Fibroblast of pulmonary artery (primary cell): ENCODE measurements around the gene EPSTI1.

Source experiments
- DNase-seq: peaks from one replicate; pipeline ENCODE4 v3.0.0-alpha.2; 2010; ENCODE audit warnings: low read depth
- H3K4me3 ChIP-seq: replicated peaks from 2 replicates; pipeline ENCODE4 v1.5.1; 2011; ENCODE audit warnings: low read depth, mild to moderate bottlenecking, control low read depth, low read length, moderate library complexity
- CTCF ChIP-seq: IDR thresholded peaks from 2 replicates; pipeline ENCODE4 v1.5.1; 2011; ENCODE audit warnings: mild to moderate bottlenecking, control low read depth, low read length, inconsistent platforms; ENCODE audit errors: missing control alignments

EPSTI1 gene

DNA sequence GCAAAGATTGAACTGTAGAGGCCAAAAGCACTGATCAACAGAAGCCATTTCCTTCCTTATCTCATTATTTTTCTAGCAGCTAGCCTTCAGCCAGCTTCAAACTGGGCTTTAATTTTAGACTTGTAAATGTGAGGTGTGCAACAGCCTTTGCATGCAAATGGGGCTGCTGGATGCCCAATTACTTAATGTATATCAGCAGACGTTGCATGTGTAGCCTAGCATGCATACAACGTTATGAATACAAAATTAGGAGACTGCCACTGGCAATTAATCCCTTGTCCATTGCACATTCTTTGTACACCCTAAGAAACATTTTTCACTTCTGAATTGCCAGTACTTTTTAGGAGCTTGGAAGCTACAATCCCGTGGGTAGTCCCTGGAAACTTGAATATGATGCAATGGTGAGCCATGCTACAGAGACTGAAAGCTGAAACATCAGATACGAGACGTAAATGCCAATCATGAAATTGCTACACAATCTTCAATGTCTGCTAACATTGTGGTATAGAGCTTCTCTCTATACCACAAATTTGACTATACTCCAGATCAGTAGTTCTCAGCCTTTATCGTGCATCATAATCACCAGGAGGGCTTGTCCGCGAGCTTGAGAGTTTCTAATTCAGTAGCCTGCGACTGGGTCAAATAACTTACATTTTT lies 20.2 kb downstream of the EPSTI1 start:
- peak; percentile 41 for DNase-seq
- H3K4me3 ChIP-seq: no peak overlapping the region
- no peak for TF ChIP-seq CTCF

- peak; percentile 63 for DNase-seq
- TF ChIP-seq CTCF: peak; percentile 78
- no peak overlapping the region for H3K4me3 ChIP-seq
Observed at GRCh38 chr13:42970824-42971690, 21.0 kb downstream of the EPSTI1 start.

DNA sequence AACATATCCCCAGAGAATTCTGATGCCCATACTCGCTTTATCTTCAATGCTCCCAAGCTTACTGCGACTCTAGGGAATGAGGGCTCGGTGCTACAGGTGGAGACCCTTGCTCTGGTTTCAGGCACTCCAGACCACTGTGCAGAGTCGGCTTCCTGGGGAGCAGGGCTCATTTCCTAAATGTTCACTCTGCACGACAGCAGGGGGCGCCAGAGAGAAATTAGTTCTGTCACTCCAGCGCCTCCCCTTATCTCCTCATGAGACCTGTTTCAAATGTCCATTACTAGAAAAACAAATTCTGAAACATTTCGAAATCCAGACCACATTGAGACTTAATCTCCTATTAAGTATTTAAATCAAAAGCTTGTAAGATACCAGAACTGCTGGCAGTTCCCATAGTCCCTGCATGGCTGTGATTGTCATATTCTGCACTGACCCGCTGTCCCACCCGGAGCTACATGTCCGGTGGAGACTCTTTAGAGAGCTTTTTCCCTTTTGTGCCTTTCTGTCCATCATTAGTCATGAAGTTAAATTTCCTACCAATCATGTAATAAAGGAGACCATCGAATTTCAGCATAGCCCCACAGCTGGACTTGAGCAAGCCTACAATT lies 22.4 kb downstream of the EPSTI1 start:
- TF ChIP-seq CTCF: peak; percentile 70
- H3K4me3 ChIP-seq: no peak overlapping the region
- peak; percentile 76 for DNase-seq

DNA sequence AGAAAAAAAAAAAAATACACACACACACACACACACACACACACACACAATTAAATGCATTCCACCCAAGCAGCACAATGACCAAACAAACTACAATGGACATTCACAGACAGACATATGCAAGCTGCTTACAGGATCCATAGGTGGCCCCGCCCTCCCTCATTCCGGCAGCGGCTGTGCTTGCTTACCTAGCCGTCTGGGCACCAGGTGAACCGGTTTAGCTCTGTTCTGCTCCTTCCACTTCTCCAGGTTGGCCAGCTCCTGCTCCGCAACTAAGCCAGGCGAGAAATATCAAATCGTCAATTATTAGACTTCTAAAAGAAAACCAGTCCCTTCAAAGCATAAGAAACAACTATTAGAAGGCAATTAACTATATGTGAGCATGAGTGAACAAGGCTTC lies 23.1 kb downstream of the EPSTI1 start:
- H3K4me3 ChIP-seq: no peak overlapping the region
- no peak for DNase-seq
- no peak for TF ChIP-seq CTCF

- H3K4me3 ChIP-seq: no peak overlapping the region
- no peak for DNase-seq
- no peak for TF ChIP-seq CTCF
Observed at GRCh38 chr13:42967660-42968059, 24.4 kb downstream of the EPSTI1 start.

- DNase-seq: no peak
- no peak overlapping the region for H3K4me3 ChIP-seq
- TF ChIP-seq CTCF: no peak
Observed at GRCh38 chr13:42965281-42965680, 26.8 kb downstream of the EPSTI1 start.
